NCI-H2081 (cell line): ENCODE results near the gene PMFBP1.

Experiments used
- DNase-seq, 2 experiments: peaks; one replicate each; lab custom pipeline; 2025; lab: John Stamatoyannopoulos, UW

Gene PMFBP1

GRCh38 chr16:72172105-72173034, at the start of gene PMFBP1:
Gene PMFBP1 (minus strand): TSS chr16:72172155. CDS start chr16:72171208, 947 bp downstream.
- no peak for DNase-seq

GRCh38 chr16:72221630-72222024, 49.7 kb upstream of the PMFBP1 start:
- DNase-seq = no peak

DNA sequence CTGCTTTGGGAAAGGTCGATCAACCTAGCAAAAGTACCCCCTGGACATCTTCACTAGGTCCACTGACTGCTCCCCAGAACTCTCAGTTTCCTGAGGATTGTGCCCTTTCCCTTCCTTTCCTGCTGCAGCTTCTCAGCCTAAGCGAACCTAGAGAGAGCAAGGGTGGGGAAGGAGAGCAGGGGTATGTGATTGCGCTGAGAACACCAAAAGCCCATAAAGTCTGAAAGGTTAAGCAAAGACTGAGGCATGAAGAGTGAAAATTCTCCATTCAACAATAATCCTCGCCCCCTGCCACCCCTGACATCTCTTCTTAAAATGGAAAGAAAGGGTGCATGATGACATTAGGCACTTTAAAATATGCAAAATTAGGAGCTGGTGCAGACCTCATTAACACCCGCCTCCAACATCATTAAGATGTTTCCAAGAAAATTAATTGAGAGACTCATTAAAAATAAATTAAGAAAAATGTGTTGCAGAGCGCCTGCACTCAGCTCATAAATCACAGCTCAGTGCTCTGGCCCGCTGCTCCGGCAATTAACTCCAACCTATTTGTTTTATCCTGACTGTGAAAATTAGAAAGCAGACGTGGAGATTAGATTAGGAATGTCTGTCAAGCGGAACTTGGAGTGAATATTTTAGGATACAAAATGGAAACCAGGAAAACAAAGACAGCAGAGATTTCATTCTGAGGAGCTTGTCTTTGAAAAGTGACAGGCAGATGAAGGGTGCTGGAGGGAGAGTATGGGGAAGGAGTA, 49.1 kb upstream of the PMFBP1 start:
- peak in 1 of 2 experiments; percentile 9 for DNase-seq

- DNase-seq = no peak
These were observed 47.3 kb upstream of the PMFBP1 start for GRCh38 chr16:72219282-72219681.

GRCh38 chr16:72216767-72217166, 44.8 kb upstream of the PMFBP1 start:
- DNase-seq = no peak

DNA sequence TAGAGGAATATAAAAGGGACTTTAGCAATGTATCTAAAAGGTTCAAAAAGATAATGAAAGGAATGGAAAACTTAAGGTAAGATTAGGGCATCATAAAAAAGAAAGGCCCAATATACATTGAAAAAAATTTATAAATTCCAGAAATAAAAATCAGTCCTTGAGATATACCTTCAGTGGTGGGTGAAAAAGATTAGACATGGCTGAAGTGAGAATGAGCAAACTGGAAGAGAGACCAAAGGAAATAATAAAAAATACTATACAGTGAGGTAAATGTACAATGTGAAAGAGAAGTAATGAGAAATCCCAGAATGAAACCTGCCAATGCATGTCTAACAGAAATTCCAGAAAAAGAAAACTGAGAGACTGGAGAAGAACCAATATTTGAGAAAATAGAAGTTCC, 42.9 kb upstream of the PMFBP1 start:
- no peak for DNase-seq

DNA sequence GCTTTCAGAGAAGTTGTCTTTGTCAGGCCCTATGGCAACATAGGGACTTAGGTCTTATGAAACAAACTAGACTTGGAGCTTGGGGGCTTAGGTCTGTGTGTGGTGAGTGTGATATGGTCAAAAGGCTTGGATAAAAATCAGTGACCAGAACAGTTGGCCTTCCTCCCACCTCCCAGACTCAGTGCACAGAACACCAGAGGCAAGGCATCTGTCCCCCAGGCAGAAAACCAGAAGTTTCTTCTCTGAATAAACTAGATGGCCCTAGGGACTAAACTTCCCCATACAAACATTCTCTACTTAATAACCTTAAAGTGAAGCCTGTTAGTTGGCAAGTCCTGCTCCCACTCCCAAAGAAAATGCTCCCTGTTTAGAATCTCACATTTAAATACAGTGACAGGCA, 39.2 kb upstream of the PMFBP1 start:
- no peak for DNase-seq

GRCh38 chr16:72210555-72210954, 38.6 kb upstream of the PMFBP1 start:
- peak in 1 of 2 experiments; percentile 41 for DNase-seq

DNA sequence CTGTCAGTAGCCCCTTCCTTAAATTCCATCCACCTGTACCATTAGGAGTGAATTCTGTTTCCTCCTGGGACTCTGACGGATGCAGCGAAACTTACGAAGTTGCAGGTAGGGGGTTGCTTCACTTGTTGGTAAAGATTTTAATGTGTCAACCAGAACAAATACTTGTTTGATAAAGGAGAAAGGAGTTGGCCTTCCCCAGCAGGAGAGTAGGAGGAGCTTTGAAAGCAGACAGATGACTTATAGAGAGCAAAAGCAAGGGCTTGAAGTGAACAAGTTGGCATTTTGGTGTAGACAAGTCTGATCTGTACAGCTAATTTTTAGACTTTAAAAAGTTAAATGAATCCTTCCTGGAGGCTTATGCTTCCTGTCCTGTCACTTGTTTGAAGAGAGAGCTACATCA, 38.1 kb upstream of the PMFBP1 start:
- no peak for DNase-seq

DNA sequence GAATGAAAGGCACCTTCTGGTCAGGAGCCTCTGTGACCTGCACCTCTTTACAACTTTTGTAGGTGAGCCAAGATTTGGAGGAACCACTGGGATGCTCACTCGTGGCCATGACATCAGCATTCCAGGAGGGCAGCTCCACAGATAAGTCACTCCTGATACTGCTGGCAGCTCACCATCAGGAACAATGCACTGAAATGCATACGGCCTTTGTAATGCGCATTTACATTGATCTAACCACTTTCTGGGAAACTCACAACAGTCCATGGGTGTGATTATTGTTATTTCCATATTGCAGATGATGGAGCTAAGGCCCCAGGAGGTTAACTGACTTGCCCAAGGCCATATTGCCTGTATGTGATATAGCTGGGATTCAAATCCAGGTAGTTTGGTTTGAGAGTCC, 34.3 kb upstream of the PMFBP1 start:
- DNase-seq = no peak

GRCh38 chr16:72203401-72203800, 31.4 kb upstream of the PMFBP1 start:
- no peak for DNase-seq

GRCh38 chr16:72202014-72202413, 30.1 kb upstream of the PMFBP1 start:
- DNase-seq = no peak

DNA sequence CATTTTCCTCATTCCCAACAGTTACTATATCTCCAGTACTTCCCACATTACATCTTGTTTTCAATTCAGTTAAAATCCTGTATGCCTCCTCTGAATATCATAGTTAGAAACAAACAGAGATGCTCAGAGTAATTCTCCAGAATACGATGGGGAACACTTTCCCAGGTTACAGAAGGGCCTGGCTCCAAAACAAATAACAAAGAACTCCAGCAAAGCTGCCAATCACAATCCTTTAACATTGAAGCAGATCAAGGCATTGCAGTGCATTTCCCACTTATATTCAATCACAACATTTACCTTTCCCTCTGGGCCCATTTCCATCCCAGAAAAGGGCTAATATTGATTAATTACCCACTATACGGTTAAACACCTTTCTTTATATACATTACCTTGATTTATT, 29.4 kb upstream of the PMFBP1 start:
- no peak for DNase-seq

- no peak for DNase-seq
These were observed 27.9 kb upstream of the PMFBP1 start for GRCh38 chr16:72199761-72200337.

GRCh38 chr16:72198771-72199201, 26.8 kb upstream of the PMFBP1 start:
- DNase-seq = no peak

DNA sequence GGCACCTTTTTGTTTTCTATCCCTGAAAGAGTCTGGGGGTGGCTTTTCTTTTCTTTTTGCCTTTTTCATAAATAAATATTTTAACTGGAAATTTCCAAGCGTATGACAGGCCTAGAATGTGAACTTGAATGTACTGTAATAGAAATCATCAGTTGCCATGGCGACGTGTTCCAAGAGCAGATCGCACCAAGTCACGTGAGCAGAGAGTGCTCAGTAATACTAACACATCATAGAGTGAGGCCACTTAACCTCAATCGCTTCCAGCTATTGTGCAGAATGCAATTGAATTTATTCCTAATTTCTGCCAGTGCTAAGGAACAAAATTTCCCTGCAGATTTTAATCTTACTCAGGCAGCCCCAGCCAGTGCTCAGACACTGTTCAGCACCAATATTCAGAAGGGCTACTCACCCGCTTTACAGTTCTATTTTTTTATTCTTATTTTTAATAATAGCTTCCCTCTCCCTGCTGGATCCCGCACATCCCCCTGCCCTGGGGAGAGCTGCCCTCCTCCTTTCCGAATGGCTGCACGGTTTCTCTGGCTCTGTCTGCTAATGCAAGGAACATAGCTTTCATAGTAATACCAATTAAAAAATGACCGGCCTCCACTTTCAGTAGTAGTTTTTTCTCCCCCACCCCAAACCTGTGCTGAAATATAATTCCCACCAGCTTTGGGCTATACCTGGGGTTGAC, 26.2 kb upstream of the PMFBP1 start:
- peak in 1 of 2 experiments; percentile 32 for DNase-seq

GRCh38 chr16:72197545-72197944, 25.6 kb upstream of the PMFBP1 start:
- no peak for DNase-seq

DNA sequence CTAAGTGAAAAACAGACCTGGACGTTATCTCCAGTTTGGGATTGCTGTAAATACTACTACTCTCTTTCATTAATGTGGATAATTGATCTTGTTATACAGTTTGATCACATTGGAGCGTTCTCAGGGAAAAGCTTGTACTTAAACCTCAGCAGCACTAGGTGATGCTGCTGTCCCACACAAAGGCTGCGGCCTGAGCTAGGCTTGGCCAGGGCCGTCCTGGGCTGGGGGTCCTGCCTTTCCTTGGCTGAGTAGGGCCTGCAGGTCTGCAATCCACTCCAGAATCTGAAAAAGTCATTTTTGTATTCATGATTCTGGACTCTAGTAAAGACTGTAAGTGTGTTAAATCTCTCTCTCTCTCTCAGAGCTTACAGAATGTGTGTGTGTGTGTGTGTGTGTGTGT, 23.7 kb upstream of the PMFBP1 start:
- DNase-seq = no peak

- no peak for DNase-seq
These were observed 19.6 kb upstream of the PMFBP1 start for GRCh38 chr16:72191551-72191950.

DNA sequence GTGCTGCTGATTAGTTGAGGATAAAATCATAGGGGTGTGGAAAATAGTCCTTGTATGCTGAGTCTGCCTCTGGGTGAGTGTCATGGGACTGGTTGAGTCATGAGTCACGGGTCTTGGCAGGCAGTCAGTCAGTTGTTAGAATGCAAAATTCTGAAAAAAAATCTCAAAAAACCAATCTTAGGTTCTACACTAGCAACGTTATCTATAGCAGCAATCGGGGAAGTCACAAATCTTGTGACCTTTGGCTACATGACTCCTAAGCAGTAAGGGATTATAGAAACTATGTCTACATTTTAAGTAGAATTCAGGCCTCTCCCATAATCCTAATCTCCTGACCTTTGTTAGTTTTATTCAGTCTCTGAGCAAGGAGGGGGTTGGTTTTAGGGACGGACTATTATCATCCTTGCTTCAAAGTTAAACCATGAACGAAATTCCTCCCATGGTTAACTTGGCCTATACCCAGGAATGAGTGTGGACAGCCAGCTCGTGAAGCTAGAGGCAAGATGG, 18.0 kb upstream of the PMFBP1 start:
- no peak for DNase-seq

- DNase-seq = no peak
These were observed 16.6 kb upstream of the PMFBP1 start for GRCh38 chr16:72188541-72188940.

GRCh38 chr16:72187551-72187950, 15.6 kb upstream of the PMFBP1 start:
- no peak for DNase-seq
